Mesendoderm (in vitro differentiated cells): Measurements from ENCODE around the gene PRDX1.

Experiments used
- DNase-seq: peaks from one replicate; pipeline ENCODE4 v3.0.0; 2013
- H2AK5ac ChIP-seq: 2 replicates; pipeline ENCODE4 v1.6.1; 2013; ENCODE audit warnings: low read length, inconsistent platforms
- H2BK120ac ChIP-seq: 2 replicates; pipeline ENCODE4 v1.6.1; 2013; ENCODE audit warnings: low read depth, mild to moderate bottlenecking, low read length, moderate library complexity, mixed read lengths
- H2BK15ac ChIP-seq: replicated peaks from 2 replicates; pipeline ENCODE4 v1.6.1; 2013; ENCODE audit warnings: low read depth, mild to moderate bottlenecking, moderate library complexity
- H2BK5ac ChIP-seq: 2 replicates; pipeline ENCODE4 v1.6.1; 2013; ENCODE audit warnings: low read length, inconsistent platforms
- H3K18ac ChIP-seq: 2 replicates; pipeline ENCODE4 v1.6.1; 2013; ENCODE audit warnings: mild to moderate bottlenecking, low read length, mixed read lengths
- H3K23ac ChIP-seq: one replicate; pipeline ENCODE4 v1.6.1; 2013; ENCODE audit warnings: low read length
- H3K27ac ChIP-seq: 2 replicates; pipeline ENCODE4 v1.5.1; 2013; ENCODE audit warnings: low read depth, mild to moderate bottlenecking, inconsistent platforms, low read length, moderate library complexity
- H3K27me3 ChIP-seq: 2 replicates; pipeline ENCODE4 v1.6.1; 2013; ENCODE audit warnings: low read length, control low read depth, mild to moderate bottlenecking, inconsistent platforms; ENCODE audit not compliant: insufficient read depth, poor library complexity
- H3K36me3 ChIP-seq: 2 replicates; pipeline ENCODE4 v1.6.1; 2013; ENCODE audit warnings: low read length, inconsistent platforms; ENCODE audit not compliant: control insufficient read depth, insufficient read depth
- H3K4ac ChIP-seq: one replicate; pipeline ENCODE4 v1.6.1; 2013; ENCODE audit warnings: low read depth, mild to moderate bottlenecking, low read length, moderate library complexity
- H3K4me1 ChIP-seq: 2 replicates; pipeline ENCODE4 v1.6.1; 2013; ENCODE audit warnings: low read depth, low read length, inconsistent platforms; ENCODE audit not compliant: control insufficient read depth
- H3K4me2 ChIP-seq: 2 replicates; pipeline ENCODE4 v1.6.1; 2013; ENCODE audit warnings: low read length
- H3K4me3 ChIP-seq: 2 replicates; pipeline ENCODE4 v1.5.1; 2013; ENCODE audit warnings: mild to moderate bottlenecking, low read length
- H3K56ac ChIP-seq: one replicate; pipeline ENCODE4 v1.6.1; 2013; ENCODE audit warnings: low read length
- H3K79me1 ChIP-seq: 2 replicates; pipeline ENCODE4 v1.6.1; 2013; ENCODE audit warnings: low read length, inconsistent platforms
- H3K79me2 ChIP-seq: 2 replicates; pipeline ENCODE4 v1.6.1; 2013; ENCODE audit warnings: mild to moderate bottlenecking, low read length; ENCODE audit not compliant: control insufficient read depth, insufficient read depth
- H3K9ac ChIP-seq: 2 replicates; pipeline ENCODE4 v1.6.1; 2013; ENCODE audit warnings: low read length, inconsistent platforms
- H4K5ac ChIP-seq: one replicate; pipeline ENCODE4 v1.6.1; 2013; ENCODE audit warnings: low read length
- H4K8ac ChIP-seq: one replicate; pipeline ENCODE4 v1.6.1; 2013; ENCODE audit warnings: low read depth, mild to moderate bottlenecking, control low read depth, low read length, moderate library complexity
- WGBS: extraction: QIAGEN DNeasy Blood & Tissue Kit; methylation state at CpG from one replicate; pipeline ENCODE4 v1.1.7; 2013; ENCODE audit warnings: low lambda C conversion rate, missing lambda C conversion rate; ENCODE audit not compliant: insufficient coverage; ENCODE audit errors: extremely low coverage; 5-methylcytosine and 5-hydroxymethylcytosine counted together

The PRDX1 gene

DNA sequence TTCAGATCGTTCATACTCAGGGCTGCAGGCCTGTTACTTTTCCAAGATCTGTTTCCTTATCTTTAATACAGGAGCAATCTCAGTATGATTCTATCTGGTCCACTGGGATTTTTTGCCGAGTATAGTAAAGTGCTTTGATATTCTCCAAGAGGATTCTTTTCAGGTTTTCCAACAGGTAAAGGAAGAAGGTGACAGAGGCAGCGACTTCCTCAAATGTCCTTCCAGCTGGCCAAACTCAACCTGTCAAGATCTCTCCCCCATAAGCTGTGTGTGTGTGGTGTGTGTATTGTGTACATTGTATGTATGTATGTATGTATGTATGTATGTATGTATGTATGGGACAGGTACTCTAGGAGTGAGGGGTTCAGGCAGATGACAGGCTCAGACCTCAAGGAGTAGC lies 30.0 kb upstream of the PRDX1 start:
- no peak overlapping the region for H4K5ac ChIP-seq
- H2BK120ac ChIP-seq: no peak overlapping the region
- H3K4ac ChIP-seq: no peak overlapping the region
- H3K27ac ChIP-seq: no peak overlapping the region
- H3K56ac ChIP-seq: peak overlapping the region; percentile 94
- H2BK5ac ChIP-seq: no peak overlapping the region
- peak overlapping the region; percentile 89 for H3K9ac ChIP-seq
- H3K18ac ChIP-seq: no peak overlapping the region
- no peak overlapping the region for H2BK15ac ChIP-seq
- peaks cover 25% of the 10 kb centered on the region for H3K79me2 ChIP-seq
- peak overlapping the region; percentile 64 for H3K4me2 ChIP-seq
- no peak for DNase-seq
- peaks cover 9% of the 10 kb centered on the region for H3K79me1 ChIP-seq
- no CpG with 5 or more reads among the region's 3 CpGs for WGBS
- no peak overlapping the region for H4K8ac ChIP-seq
- no peak overlapping the region for H2AK5ac ChIP-seq
- H3K27me3 ChIP-seq: no peaks in the 10 kb centered on the region
- H3K23ac ChIP-seq: peak overlapping the region; percentile 84
- H3K36me3 ChIP-seq: peaks cover 3% of the 10 kb centered on the region
- H3K4me1 ChIP-seq: peaks cover 4% of the 10 kb centered on the region
- H3K4me3 ChIP-seq: peak overlapping the region; percentile 77

DNA sequence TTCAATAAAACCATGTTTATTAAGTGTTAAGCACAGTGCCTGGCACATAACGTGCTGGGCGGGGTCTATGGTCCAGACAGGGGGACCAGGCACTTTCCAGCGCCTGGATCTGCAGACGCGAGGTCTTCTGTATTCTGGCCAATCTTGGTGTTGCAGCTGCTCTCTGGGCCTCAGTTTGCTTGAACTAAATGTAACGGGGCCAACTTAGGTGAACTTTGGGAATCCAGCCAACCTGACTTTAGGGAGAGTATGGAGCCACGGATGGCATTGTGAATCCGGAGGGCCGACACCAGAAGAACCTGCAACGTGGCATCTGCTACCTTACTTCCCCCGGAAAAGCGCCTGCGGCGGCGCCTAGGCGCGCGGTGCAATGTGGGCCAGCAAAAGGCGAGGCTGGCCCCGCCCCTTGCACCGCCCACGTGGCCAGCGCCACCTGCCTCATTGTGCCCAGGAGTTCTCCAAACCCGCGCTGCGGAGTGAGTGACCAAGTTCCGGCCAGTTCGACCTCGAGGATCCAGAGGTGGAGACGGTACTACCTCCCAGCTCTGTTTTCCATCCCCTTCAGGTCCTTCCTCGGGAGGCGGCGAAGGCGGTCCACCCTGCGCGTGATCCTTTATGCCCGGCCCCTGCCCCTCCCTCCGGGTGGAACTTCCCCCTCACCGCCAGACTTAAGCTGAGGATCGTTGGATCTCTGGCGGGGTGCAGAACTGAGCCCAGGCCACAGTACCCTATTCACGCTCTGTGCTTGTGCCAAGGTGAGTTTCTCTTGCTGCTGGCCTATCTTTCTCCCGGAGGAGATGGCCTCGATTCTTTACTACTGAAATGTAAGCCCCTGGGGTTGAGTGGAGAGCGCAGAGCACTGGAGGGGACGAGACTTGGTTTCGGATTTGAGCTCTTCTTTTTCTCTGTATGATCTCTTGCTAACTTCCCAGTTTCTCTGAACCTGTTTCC lies 29.0 kb upstream of the PRDX1 start, which contains the start of gene AKR1A1:
Gene AKR1A1, plus strand, starts transcription at position 426 of the 951 bp plus-strand sequence. CDS start 10,969 bp downstream, outside the sequence.
- Histone ChIP-seq H2AK5ac (no peak within 1 kb of the TSS), H3K79me2 (peaks cover 23% of the 10 kb centered on the region), H2BK15ac (no peak within 1 kb of the TSS), H3K18ac (peak within 1 kb of the TSS; percentile 85), H3K23ac (peak within 1 kb of the TSS; percentile 7), H4K8ac (peak within 1 kb of the TSS; percentile 91), H2BK120ac (no peak within 1 kb of the TSS), H3K4me1 (peaks cover 4% of the 10 kb centered on the region), H3K56ac (peak within 1 kb of the TSS; percentile 94), H4K5ac (no peak within 1 kb of the TSS), H3K4ac (peak within 1 kb of the TSS; percentile 76), H2BK5ac (peak within 1 kb of the TSS; percentile 24), H3K4me3 (peak within 1 kb of the TSS; percentile 77), H3K4me2 (peak within 1 kb of the TSS; percentile 64), H3K79me1 (peaks cover 9% of the 10 kb centered on the region), H3K27me3 (no peaks in the 10 kb centered on the region), H3K36me3 (peaks cover 3% of the 10 kb centered on the region), H3K27ac (peak within 1 kb of the TSS; percentile 84), H3K9ac (peak within 1 kb of the TSS; percentile 89)
- no CpG with 5 or more reads among the region's 47 CpGs for WGBS
- DNase-seq: peak; percentile 96

DNA sequence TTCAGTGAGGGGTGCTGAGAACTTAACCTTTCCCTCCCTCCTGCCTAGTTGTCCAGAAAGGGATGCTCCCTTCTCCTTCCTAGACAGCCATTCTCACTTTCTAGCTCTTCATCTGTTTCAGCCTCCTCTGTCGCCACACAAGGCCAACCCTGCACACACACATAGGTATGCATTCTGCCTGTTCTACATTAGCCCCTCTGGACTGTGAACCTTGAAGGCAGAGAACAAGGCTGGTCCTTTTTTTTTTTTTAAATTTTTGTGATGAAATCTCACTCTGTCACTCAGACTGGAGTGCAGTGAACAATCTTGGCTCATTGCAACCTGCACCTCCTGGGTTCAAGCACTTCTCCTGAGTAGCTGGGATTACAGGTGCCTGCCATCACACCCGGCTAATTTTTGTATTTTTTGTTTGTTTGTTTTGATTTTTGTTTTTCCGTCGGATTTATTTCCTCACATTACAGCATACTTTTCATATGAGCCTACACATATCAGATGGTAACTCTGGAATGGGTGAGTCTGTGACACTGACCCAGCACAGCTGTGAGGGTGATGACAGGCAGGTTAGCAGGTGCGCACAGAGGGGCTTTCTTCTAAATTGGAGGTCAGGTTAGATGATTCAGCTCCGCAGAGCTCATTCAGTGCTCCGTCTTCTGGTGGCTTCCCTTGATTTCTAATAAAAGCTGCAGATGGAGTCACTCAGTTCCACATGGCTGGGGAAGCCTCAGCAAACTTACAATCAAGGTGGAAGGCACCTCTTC lies 24.0 kb upstream of the PRDX1 start:
- no peaks in the 10 kb centered on the region for H3K27me3 ChIP-seq
- no peak overlapping the region for H3K27ac ChIP-seq
- H3K36me3 ChIP-seq: no peaks in the 10 kb centered on the region
- H3K4me2 ChIP-seq: no peak overlapping the region
- H2BK5ac ChIP-seq: no peak overlapping the region
- no peak for DNase-seq
- H3K4me3 ChIP-seq: no peak overlapping the region
- no peak overlapping the region for H2BK15ac ChIP-seq
- H3K18ac ChIP-seq: no peak overlapping the region
- no peaks in the 10 kb centered on the region for H3K79me2 ChIP-seq
- no peak overlapping the region for H4K5ac ChIP-seq
- H3K4ac ChIP-seq: no peak overlapping the region
- H3K56ac ChIP-seq: no peak overlapping the region
- WGBS: no CpG with 5 or more reads among the region's 7 CpGs
- H4K8ac ChIP-seq: no peak overlapping the region
- peaks cover 3% of the 10 kb centered on the region for H3K4me1 ChIP-seq
- no peak overlapping the region for H2AK5ac ChIP-seq
- no peak overlapping the region for H3K23ac ChIP-seq
- no peak overlapping the region for H2BK120ac ChIP-seq
- H3K79me1 ChIP-seq: no peaks in the 10 kb centered on the region
- H3K9ac ChIP-seq: no peak overlapping the region

DNA sequence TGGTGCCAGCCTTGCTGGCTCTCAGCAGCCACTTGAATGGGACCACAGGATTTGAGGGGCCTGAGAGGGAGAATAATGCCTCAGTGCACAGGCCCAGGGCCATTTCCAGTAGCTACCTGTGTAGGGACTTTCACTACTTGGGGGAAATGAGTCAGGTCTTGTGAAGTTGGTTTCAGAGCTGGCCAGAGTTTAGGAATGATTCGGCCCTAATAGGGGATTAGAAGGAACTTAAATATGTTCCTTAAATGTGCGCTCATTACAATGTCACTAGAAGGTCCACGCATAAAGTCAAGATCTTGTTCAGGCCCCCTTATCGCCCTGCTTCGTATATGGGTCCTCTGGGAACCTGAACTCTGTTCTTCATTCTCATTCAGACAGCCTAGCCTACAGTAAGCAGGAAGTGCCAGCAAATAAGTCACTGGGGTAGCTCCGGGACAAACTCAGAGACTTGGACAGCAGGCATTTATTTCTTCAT lies 23.4 kb upstream of the PRDX1 start:
- no peak overlapping the region for H3K4me2 ChIP-seq
- no peak overlapping the region for H4K8ac ChIP-seq
- no peak overlapping the region for H4K5ac ChIP-seq
- H3K79me1 ChIP-seq: no peaks in the 10 kb centered on the region
- no peak overlapping the region for H3K9ac ChIP-seq
- H2BK5ac ChIP-seq: no peak overlapping the region
- no peaks in the 10 kb centered on the region for H3K36me3 ChIP-seq
- WGBS: no CpG with 5 or more reads among the region's 6 CpGs
- H3K27me3 ChIP-seq: no peaks in the 10 kb centered on the region
- H3K4me1 ChIP-seq: peaks cover 3% of the 10 kb centered on the region
- H3K4me3 ChIP-seq: no peak overlapping the region
- no peak overlapping the region for H2AK5ac ChIP-seq
- no peak overlapping the region for H3K27ac ChIP-seq
- H3K23ac ChIP-seq: no peak overlapping the region
- no peak overlapping the region for H3K18ac ChIP-seq
- no peak for DNase-seq
- no peaks in the 10 kb centered on the region for H3K79me2 ChIP-seq
- H2BK15ac ChIP-seq: no peak overlapping the region
- no peak overlapping the region for H2BK120ac ChIP-seq
- H3K4ac ChIP-seq: no peak overlapping the region
- peak overlapping the region; percentile 15 for H3K56ac ChIP-seq

DNA sequence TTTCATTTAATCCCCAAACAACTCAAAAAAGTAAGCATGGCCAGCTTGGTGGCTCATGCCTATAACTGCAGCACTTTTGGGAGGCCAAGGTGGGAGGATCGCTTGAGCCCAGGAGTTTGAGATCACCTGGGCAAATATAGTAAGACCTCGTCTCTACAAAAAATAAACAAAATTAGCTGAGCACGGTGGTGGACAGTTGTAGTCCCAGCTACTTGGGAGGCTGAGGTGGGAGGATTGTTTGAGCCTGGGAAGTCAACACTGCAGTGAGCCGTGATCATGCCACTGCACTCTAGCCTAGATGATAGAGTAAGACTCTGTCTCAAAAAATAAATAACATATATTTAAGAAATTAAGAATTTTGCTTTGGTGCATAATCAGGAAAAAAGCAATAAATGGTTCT lies 22.8 kb upstream of the PRDX1 start:
- no peaks in the 10 kb centered on the region for H3K79me1 ChIP-seq
- no peak overlapping the region for H3K4ac ChIP-seq
- no peak for DNase-seq
- no peak overlapping the region for H4K8ac ChIP-seq
- no CpG with 5 or more reads among the region's 4 CpGs for WGBS
- H3K79me2 ChIP-seq: no peaks in the 10 kb centered on the region
- H3K27ac ChIP-seq: no peak overlapping the region
- H3K56ac ChIP-seq: no peak overlapping the region
- H3K9ac ChIP-seq: no peak overlapping the region
- no peak overlapping the region for H3K4me3 ChIP-seq
- no peaks in the 10 kb centered on the region for H3K27me3 ChIP-seq
- H3K18ac ChIP-seq: no peak overlapping the region
- H4K5ac ChIP-seq: no peak overlapping the region
- no peak overlapping the region for H2AK5ac ChIP-seq
- H2BK15ac ChIP-seq: no peak overlapping the region
- no peaks in the 10 kb centered on the region for H3K36me3 ChIP-seq
- no peak overlapping the region for H2BK120ac ChIP-seq
- H3K4me1 ChIP-seq: peaks cover 3% of the 10 kb centered on the region
- no peak overlapping the region for H2BK5ac ChIP-seq
- H3K4me2 ChIP-seq: no peak overlapping the region
- no peak overlapping the region for H3K23ac ChIP-seq
